ENCODE measurements around the gene PTPRE. TPM values are rescaled to one million over a fixed set of nuclear protein-coding genes. Genes with fewer than 3 reads are reported as not detected.
A peak's percentile ranks its signal among the peaks of the same experiment; 100 is the strongest.

Gene PTPRE
- total and polyA plus RNA-seq, 7 donors = 0.48 to 4.5 (median 2.7) TPM

DNA sequence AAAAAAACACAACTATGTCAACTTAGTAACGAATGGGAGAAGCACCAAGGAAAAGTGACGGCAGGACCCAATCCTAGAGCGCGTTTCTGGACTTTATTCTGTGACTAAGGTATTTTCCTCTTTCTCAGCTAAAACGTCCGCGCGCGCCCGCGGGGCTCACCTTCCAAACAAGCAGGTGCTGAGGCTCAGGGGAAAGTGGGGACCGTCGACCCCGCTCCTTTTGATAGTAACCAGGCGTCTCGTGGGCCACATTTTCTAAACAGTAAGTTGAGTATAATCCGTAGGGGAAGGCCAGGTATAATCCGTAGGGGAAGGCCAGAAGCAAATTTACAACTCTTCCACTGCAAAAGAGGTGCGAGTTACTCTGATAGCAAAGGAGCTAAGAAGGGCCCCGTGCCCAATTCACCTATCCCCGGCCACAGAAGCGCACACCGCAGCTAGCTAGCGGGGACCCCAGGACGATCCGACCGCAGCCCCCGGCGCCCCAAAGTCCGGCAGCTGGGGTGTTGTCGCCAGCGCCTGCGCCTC is 218.6 kb downstream of the PTPRE start:
- ATAC-seq (no peak), DNase-seq (no peak)
- Histone ChIP-seq H3K4me3 (peak overlapping the region; percentile 66), H3K27ac (no peak overlapping the region), H3K9me3 (no peaks in the 10 kb centered on the region), H3K4me1 (peaks cover 10% of the 10 kb centered on the region), H3K27me3 (ENCODE audit: insufficient read depth in 3 of 3, low read length in 2 of 3) (peaks cover 0 to 40% (median 10%) of the 10 kb centered on the region in 3 donors), H3K36me3 (ENCODE audit: insufficient read depth in 1 of 2, low read depth in 1 of 2) (no peaks in the 10 kb centered on the region)
- WGBS, 3 donors = 3% methylated on average over 30 to 33 of the region's 33 CpGs
- TF ChIP-seq, protein P1, sequence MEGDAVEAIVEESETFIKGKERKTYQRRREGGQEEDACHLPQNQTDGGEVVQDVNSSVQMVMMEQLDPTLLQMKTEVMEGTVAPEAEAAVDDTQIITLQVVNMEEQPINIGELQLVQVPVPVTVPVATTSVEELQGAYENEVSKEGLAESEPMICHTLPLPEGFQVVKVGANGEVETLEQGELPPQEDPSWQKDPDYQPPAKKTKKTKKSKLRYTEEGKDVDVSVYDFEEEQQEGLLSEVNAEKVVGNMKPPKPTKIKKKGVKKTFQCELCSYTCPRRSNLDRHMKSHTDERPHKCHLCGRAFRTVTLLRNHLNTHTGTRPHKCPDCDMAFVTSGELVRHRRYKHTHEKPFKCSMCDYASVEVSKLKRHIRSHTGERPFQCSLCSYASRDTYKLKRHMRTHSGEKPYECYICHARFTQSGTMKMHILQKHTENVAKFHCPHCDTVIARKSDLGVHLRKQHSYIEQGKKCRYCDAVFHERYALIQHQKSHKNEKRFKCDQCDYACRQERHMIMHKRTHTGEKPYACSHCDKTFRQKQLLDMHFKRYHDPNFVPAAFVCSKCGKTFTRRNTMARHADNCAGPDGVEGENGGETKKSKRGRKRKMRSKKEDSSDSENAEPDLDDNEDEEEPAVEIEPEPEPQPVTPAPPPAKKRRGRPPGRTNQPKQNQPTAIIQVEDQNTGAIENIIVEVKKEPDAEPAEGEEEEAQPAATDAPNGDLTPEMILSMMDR (IDR thresholded peaks at IDR 0.05) = no peak
- intact Hi-C loops (cut with DNase I) = no loop called here

GRCh38 chr10:128125944-128126764 is 219.3 kb downstream of the PTPRE start, which contains the start of gene MKI67:
TSS of gene MKI67 (minus strand) at chr10:128126423. CDS start at chr10:128125667, 756 bp downstream.
- 0 to 1% (median 1%) methylated on average over 63 to 95 of the region's 95 CpGs for WGBS, 3 donors
- peak; percentile 80 to 84 for DNase-seq
- intact Hi-C loops (cut with DNase I) = no loop called here

GRCh38 chr10:128128582-128128981 is 221.7 kb downstream of the PTPRE start:
- Histone ChIP-seq H3K36me3 (ENCODE audit: insufficient read depth in 1 of 2, low read depth in 1 of 2) (no peaks in the 10 kb centered on the region), H3K4me3 (no peak overlapping the region), H3K9me3 (no peaks in the 10 kb centered on the region), H3K27ac (no peak overlapping the region), H3K4me1 (peaks cover 10% of the 10 kb centered on the region), H3K27me3 (ENCODE audit: insufficient read depth in 3 of 3, low read length in 2 of 3) (peaks cover 0 to 32% (median 10%) of the 10 kb centered on the region in 3 donors)
- no peak for DNase-seq
- no peak for ATAC-seq
- TF ChIP-seq, protein P1 (IDR thresholded peaks at IDR 0.05) = no peak
- intact Hi-C loops (cut with DNase I) = no loop called here
- WGBS, 3 donors = 73 to 91% (median 84%) methylated on average over 8 of the region's 8 CpGs

More at GRCh38 chr10:128125944-128126764, 219.3 kb downstream of the PTPRE start, which contains the start of gene MKI67:
- H3K4me3 ChIP-seq = peak within 1 kb of the TSS; percentile 66
- H3K4me1 ChIP-seq = peaks cover 10% of the 10 kb centered on the region
- H3K27ac ChIP-seq = no peak within 1 kb of the TSS
- TF ChIP-seq, protein P1 (IDR thresholded peaks at IDR 0.05) = no peak
- no peaks in the 10 kb centered on the region for H3K9me3 ChIP-seq
- peak; percentile 71 to 94 (median 88) for ATAC-seq
- peaks cover 0 to 40% (median 10%) of the 10 kb centered on the region in 3 donors for H3K27me3 ChIP-seq (ENCODE audit: insufficient read depth in 3 of 3, low read length in 2 of 3)
- H3K36me3 ChIP-seq (ENCODE audit: insufficient read depth in 1 of 2, low read depth in 1 of 2) = no peaks in the 10 kb centered on the region

DNA sequence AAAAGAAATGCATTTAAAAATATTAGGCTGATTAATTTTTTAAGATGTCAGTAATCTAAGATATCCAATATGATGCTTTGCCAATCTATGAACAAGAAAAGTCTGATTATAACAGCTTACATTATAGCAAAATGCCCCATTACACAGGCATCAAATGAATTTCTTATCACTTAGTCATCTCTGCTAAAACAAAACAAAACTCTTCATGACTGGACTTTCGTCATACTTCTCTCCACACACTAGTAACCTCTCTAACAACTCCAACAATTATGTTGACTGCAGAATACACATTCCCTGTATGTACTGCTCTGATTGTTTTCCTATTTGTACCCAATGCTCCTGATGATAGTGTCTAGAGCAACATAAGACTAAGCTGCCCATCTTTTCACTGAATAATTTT is 223.1 kb downstream of the PTPRE start:
- no peak for DNase-seq
- no peak overlapping the region for H3K4me3 ChIP-seq
- ATAC-seq = no peak
- H3K4me1 ChIP-seq = peaks cover 9% of the 10 kb centered on the region
- H3K27me3 ChIP-seq (ENCODE audit: insufficient read depth in 3 of 3, low read length in 2 of 3) = peaks cover 0 to 18% (median under 1%) of the 10 kb centered on the region in 3 donors
- 84 to 88% (median 85%) methylated on average over 1 of the region's 1 CpG for WGBS, 3 donors
- no peaks in the 10 kb centered on the region for H3K9me3 ChIP-seq
- no peak overlapping the region for H3K27ac ChIP-seq
- H3K36me3 ChIP-seq (ENCODE audit: insufficient read depth in 1 of 2, low read depth in 1 of 2) = no peaks in the 10 kb centered on the region
- intact Hi-C loops (cut with DNase I) = no loop called here
- TF ChIP-seq, protein P1 (IDR thresholded peaks at IDR 0.05) = no peak

Other genes starting within 250 kb of the PTPRE start
- not detected for gene FOXI2, start 169.9 kb upstream of the PTPRE start, total RNA-seq
- gene FOXI2, start 169.9 kb upstream of the PTPRE start, polyA plus RNA-seq = under 1 TPM in 1 of 3 donors, not detected in 2; 0.03 TPM
- gene CLRN3, start 14.2 kb upstream of the PTPRE start, total RNA-seq = not detected
- under 1 TPM in 1 of 3 donors, not detected in 2; 0.03 TPM for gene CLRN3, start 14.2 kb upstream of the PTPRE start, polyA plus RNA-seq
- under 1 TPM; 0.02 to 0.84 (median 0.31) TPM for gene MKI67, start 219.3 kb downstream of the PTPRE start, total RNA-seq
- under 1 TPM in 2 of 3 donors, not detected in 1; 0.06 to 0.07 TPM for gene MKI67, start 219.3 kb downstream of the PTPRE start, polyA plus RNA-seq